HG03103 (cell line): ENCODE results near the gene GRK3.
"Not testable (repeated sequence)": the region's sequence is repeated elsewhere in the genome, so short reads cannot be mapped to it uniquely, and the experiment has no call there.

ENCODE experiments used
- ATAC-seq: cut with Tn5 transposase; IDR thresholded peaks from one replicate; pipeline ENCODE4 v1.9.1; 2021; ENCODE audit warnings: low read depth; ENCODE audit not compliant: unreplicated experiment

GRK3 gene

GRCh38 chr22:25564320-25564978, at the start of gene GRK3:
Gene GRK3 (plus strand): TSS chr22:25564675. CDS start chr22:25565041, 366 bp downstream.
- no peak for ATAC-seq

DNA sequence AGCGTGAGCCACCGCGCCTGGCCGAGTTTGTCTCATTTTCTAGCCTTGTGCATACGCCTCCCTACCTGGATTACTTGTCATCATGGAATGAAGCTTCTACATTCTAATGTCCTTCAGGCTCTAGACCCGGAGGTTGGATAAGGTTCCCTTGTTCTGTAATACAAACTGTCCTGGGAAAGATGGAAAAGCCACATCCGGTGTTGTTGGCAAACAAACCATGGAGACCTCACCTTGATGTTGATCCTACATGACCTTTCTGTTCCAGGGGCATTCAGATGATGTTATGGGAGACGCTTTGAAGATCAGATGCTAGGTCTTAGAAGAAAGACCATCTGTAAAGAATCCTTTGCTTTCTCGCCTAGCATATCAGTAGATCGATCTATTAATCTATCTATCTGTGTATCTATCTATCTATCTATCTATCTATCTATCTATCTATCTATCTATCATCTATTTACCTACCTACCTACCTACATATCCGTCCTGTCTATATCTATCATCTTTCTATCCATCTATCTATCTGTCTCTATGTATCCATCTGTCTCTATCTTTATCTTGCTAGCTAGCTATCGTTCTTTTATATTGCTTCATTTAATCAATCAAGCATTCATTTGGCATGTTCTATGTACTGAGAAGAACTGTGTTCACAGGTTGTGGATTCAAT, 46.3 kb upstream of the GRK3 start:
- no peak for ATAC-seq

DNA sequence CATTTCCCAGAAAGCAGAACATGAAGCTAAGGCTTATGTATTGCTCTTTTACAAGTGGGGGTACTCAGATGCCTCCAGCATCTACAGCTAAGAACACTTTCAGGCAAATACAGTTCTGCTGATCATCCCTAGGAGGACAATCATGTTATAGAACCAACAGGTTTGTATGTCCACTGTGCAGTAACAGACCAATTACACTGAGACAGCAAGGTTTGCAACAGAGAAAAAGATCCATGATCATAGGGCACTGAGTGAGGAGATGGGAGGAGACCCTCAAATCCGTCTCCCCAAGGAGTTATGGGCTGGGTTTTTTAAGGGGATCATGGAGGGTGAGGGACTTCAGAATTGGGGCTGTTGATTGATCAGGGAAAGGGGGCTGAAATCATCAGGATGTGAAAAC, 39.1 kb upstream of the GRK3 start:
- no peak for ATAC-seq

GRCh38 chr22:25525804-25526584, 38.5 kb upstream of the GRK3 start:
- not testable (repeated sequence) for ATAC-seq

DNA sequence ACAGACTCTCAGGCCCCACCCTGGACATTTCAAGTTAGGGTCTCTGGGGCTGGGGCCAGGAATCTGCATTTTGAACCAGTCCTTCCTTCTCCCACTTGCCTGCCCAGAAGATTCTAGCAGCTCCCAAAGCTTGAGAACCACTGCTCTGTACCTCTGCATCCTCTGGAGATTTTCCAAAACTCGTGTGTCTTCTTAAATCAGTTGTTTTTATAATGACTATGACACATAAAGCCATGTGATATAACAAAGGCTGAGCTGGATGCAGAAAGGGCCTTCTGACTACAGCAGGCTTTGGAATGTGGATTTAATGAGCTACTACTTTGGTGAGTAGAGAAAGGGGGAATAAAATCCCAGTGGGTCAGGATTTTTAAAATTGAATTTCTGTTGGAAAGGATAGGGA, 37.5 kb upstream of the GRK3 start:
- ATAC-seq = not testable (repeated sequence)

- not testable (repeated sequence) for ATAC-seq
These were observed 36.4 kb upstream of the GRK3 start for GRCh38 chr22:25528068-25528467.

DNA sequence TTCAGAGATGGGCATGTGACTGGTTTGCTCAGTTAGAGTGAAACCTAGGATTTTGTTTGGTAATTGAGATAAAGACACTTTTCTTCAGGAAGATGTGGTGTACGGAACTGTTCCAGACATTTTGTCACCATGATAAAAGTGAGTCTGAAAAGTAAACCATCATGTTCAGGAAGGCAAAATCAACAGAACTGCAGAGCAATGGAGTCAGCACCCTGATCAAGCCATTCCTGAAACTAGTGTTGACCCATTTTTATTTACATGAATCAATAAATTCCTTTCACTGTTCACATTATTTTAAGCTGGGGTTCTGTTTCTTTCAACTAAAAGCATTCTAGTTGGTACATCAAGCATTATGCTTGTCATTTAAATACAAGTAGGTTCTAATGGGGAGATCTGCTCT, 35.4 kb upstream of the GRK3 start:
- not testable (repeated sequence) for ATAC-seq

DNA sequence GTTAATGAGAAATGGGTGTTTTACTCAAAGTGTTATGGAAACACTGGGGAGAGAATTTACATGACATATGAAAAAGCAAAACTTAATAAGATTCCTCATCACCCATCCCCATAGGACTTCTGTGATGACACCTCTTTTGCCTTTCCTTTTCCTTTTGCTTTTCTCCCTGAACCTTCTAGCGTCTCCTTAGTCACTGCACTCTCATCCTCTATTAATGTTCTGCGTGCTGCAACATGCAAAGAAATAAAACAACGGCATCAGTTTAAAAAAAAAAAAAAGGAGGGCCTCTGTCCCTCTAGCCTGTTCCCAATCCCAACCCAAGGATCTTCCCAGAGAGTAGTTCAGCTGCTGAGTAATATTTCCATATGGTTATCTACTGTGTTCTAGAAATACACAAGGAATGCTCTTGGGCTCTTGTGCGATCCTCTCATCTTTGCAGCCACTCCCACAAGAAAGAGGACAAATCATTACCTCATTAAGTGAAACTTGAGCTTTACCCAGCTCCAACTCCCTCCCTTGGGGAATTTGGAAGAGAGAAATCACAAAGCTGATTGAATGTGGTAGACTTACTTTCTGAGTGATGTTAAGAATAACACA, 34.8 kb upstream of the GRK3 start:
- not testable (repeated sequence) for ATAC-seq

DNA sequence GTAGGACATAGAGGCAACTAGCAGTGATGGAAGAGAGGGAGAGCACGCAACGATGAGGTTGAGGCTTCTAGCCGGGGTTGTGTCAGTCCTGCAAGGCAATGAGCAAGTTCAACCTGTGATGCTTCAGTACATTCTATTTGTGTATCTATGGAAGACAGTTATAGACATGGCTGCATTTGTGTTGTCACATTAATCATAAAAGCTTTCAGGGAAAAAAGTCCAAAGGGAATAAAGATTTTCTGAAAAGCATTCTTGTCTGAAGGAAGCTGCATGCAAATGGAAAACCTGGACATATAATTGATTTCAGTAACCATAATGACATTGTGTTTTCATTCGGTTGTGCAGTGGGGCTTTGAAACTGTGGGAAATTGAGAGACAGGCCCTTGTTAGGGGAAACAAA, 32.8 kb upstream of the GRK3 start:
- ATAC-seq = not testable (repeated sequence)

- no peak for ATAC-seq
These were observed 29.8 kb upstream of the GRK3 start for GRCh38 chr22:25534724-25535123.

DNA sequence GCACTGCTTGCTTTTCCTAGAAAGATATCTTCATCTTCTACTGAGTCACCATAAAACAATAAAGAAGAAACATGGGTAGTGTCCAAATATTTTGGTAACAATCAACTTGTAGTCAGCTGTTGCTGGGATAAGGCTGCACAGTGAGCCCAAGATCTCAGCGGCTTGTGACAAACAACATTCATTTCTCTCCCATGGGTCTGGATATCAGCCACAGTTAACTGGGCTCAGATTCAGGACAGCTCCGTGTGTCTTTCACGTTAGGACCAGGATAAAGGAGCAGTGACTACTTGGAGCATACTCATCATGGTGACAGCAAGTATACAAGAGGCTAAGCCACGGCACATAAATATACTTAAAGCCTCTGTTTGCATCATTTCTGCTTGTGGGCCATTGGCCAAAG, 27.9 kb upstream of the GRK3 start:
- ATAC-seq = no peak

DNA sequence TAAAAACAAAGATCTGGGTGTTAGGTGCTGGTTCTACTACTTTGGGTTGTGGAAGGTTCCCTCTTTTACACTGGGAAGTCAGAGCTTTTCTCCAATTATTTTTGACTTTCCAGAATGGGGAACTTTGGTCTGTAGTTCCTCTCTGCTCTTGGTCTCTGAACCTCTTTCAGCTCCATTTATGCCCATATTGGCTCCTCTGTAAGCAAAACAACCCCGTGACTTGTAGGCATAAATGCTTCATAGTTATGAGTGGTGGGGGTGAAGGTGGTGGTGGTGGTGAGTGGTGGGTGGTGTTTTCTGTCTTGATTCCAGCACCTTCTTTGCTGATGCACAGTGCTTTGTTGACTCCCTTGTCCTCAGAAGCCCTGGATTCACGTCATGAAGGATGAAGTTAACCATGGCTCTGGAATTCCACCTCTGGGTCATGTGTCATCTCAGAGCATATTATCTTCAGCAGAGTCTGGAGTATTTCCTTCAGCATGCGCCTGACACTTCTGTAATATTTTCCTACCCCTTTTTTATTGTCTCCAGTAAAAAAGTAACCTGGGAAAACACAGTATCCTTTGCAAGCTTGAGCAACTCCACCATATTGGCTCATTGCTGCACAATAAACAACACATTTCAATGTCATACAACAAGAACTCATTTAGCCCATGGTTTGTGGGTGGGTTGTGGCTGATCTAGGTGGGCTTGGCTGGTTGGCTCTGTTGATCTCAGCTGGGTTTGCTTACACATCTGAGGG, 24.1 kb upstream of the GRK3 start:
- no peak for ATAC-seq

DNA sequence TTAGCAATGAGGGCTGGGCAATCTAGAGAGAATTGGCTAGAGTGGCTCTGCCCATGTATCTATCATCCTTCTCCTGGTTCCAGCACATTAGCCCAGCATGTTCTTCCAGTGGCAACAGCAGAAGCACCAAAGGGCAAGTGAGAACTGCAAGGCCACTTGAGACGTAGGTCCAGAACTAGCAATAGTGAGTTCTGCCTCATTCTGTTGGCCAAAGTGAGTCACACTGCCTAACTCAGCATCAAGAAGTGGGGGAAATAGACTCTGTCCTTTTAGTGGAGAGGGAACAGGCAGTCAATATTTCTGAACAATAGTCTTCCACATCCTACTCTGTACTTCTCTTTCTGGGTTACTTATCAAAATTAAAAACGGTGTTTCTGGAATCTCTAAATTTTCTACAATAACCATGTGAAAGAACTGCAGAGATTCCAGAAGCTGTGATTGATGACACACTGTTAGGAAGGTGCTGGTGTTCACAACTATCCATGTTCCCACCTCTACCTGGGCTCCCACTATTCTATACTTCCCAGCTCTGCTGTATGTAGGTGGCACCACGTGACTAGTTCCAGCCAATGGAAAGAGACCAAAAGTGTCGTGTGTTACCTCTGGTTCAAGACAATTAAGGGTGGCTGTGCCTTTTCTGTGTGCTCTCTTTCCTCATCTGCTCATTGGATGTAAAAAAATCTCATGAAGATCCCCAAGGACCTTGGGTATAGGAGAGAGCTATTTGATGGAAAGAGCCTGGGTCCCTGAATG, 23.4 kb upstream of the GRK3 start:
- ATAC-seq = no peak

DNA sequence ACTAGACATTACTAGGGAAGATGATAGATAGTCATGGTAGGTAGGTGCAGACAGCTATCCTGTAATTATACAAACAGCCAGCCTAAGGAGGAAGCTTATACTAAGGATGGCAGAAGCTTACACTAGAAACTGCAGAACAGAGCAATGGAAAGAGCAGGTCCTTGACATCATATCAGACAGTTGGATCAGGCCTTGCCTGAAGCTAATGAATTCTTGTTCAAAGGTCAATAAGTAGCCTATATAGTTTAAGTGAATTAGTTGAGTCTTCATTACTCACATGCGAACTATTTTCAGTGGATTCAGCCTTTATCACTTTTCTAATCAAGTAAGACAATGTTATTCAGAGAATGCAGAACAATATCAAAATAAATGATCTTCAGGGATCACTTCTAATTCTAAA, 22.3 kb upstream of the GRK3 start:
- ATAC-seq = no peak

DNA sequence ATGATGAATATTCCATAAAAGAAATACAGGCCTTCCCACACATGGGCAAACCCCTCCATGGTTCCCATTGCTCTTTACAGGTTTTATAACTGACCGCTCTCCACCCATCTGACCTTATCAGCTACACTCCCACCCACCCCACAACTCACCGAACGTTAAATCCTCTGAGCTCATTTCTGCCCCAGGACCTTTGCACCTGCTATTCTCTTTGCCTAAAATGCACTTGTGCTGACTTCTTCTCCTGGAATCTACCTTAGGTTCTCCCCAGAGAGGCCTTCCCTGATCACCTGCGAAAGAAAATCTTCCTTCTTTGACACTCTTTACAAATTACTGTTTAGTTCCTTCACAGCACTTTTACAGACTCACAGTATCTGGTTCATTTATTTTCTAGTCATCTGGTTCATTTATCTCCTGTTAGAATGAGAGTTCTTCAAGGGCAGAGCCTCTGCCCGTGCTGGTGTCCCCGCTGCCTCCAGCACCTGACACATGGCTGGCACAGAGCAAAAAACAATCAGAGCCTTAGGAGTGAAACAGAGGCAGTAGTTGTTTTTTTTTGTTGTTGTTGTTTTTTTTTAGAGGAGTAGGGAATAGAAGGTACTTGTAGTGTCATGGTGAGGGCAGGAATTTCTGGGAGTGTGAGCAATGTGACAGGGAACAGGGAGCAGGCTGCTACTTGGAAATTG, 21.6 kb upstream of the GRK3 start:
- ATAC-seq = no peak

DNA sequence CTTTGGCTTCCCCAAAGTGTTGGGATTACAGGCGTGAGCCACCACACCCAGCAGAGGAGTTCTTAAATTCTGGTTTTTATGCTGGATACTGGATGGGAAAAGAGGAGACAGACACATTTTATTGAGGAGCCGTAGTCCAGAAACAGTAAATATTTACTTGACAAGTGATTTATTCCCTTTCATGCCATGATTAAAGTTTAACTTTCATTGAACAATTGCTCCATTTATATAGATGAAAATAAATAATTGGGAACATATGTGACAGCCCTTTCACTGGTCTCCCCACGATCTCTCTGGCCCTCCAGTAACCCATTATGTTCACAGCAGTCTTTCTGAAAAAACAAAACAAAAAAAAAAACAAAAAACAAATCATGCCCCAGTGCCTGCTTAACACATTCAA, 19.3 kb upstream of the GRK3 start:
- no peak for ATAC-seq

DNA sequence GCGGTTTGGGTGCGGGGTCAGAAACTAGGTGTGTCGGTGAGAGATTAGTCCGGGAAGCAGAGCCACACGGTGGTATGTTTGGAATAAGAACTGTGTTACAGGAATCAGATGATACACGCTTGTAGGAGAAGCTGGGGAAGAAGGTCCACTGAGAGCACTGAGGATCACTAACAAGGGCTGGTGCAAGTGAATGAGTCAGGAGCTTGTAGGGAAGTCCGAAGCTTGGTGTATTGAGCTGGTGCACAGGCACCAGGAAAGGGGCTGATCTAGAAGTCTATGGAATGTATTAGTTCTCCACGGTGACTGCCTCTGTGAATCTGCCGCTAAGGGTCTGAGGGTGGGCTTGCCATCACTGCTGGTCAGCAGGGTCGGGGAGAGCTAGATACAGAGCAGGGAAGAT, 18.8 kb upstream of the GRK3 start:
- no peak for ATAC-seq

DNA sequence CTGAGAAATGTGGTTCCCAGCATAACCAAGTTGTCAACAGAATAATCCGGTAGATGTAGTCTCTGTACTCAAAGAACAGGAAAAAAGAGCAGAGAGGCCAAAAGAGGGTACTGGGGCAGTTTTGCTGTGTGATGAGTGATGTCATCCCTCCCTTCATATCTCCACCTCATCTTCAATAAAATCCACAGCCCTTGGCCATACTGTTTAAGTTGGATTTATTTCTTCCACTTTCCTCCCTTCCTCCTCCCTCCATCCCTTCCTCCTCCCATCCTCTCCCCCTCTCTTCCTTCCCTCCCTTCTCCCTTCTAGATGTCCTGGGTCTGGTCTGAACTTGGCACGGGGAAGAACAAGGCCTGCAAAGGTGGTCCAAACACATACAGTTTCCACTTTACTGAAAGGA, 18.2 kb upstream of the GRK3 start:
- ATAC-seq = no peak

DNA sequence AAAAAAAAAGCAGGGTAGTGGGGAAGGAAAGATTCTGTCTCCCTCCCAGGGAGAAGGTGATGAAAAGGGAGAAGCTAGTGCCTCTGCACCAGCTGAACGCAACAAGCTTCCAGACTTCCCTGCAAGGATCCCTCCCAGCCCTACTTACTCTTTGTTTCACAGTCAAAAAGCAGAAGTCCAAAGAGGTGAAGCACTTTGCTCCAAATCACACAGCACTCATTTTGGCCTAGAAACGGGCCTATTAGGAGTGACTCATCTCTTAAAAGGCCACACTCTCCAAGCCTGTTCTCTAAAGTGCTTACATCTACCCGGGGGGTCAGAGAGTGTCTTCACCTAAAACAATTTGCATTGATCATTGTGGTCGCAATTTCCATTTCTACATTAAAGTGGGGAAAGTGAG, 17.7 kb upstream of the GRK3 start:
- no peak for ATAC-seq
